ENCODE measurements around the gene DNAH14. TPM values are rescaled to one million over a fixed set of nuclear protein-coding genes. Genes with fewer than 3 reads are reported as not detected.

Gene DNAH14
- polyA plus RNA-seq, 1 donor from 2014 or later, result 24.9 TPM

DNA sequence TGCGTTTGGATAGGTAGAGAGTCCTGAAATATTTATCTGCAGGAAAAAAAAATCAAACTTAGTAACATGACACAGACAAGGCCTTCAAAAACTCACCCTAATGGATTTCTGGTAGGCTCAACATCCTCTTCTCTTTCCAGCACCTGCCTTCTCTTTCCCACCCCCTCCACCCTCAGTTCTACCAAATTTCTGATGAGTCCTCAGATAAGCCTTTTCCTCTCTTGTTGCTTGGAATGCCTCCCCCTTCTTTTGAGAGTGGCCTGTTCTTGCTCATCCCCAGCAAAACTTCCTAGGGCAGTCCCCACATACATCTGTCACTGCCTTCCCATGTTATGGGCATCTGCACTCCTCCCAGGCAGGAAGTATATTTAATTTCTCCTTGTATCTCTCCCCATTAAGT, 506.0 kb downstream of the DNAH14 start:
- no peak overlapping the region for H3K4me2 ChIP-seq (ENCODE audit: low read length)
- no peak overlapping the region for H3K27ac ChIP-seq (ENCODE audit: low read length)
- no peak overlapping the region for H2AFZ ChIP-seq (ENCODE audit: low read depth, low read length)
- H3F3A ChIP-seq (ENCODE audit: insufficient read depth, low read length, poor library complexity, severe bottlenecking), result no peaks in the 10 kb centered on the region
- H3K27me3 ChIP-seq (ENCODE audit: insufficient read depth, low read depth, low read length), result no peaks in the 10 kb centered on the region
- TF ChIP-seq POLR2AphosphoS5 (IDR thresholded peaks at IDR 0.05), result no peak
- TF ChIP-seq TAF1 (IDR thresholded peaks at IDR 0.05; ENCODE audit: low read depth), result no peak
- no peak for TF ChIP-seq EP300 (conservative IDR thresholded peaks at IDR 0.05; ENCODE audit: poor library complexity, severe bottlenecking)
- no peak for TF ChIP-seq SMC3 (conservative IDR thresholded peaks at IDR 0.05; ENCODE audit: poor library complexity)
- no peak for TF ChIP-seq CTCF (IDR thresholded peaks at IDR 0.05; ENCODE audit: poor library complexity, severe bottlenecking)
- TF ChIP-seq MXI1 (conservative IDR thresholded peaks at IDR 0.05; ENCODE audit: poor library complexity, severe bottlenecking), result no peak
- TF ChIP-seq RAD21 (conservative IDR thresholded peaks at IDR 0.05), result no peak
- TF ChIP-seq REST (IDR thresholded peaks at IDR 0.05; ENCODE audit: borderline replicate concordance), result no peak
- TF ChIP-seq EZH2 (IDR thresholded peaks at IDR 0.05; ENCODE audit: borderline replicate concordance, insufficient read depth, low read length, poor library complexity, severe bottlenecking), result no peak
- H3K79me2 ChIP-seq (replicated peaks; ENCODE audit: insufficient read depth, low read length), result no peaks in the 10 kb centered on the region
- H4K20me1 ChIP-seq (ENCODE audit: insufficient read depth), result no peaks in the 10 kb centered on the region
- no peaks in the 10 kb centered on the region for H3K36me3 ChIP-seq (ENCODE audit: insufficient read depth, low read length)
- no peak overlapping the region for H3K4me3 ChIP-seq (ENCODE audit: low read length)
- no peaks in the 10 kb centered on the region for H3K9me2 ChIP-seq (ENCODE audit: insufficient read depth, low read length)
- H3K9me3 ChIP-seq (ENCODE audit: low read length), result no peaks in the 10 kb centered on the region
- H3K9ac ChIP-seq (ENCODE audit: low read length), result no peak overlapping the region

DNA sequence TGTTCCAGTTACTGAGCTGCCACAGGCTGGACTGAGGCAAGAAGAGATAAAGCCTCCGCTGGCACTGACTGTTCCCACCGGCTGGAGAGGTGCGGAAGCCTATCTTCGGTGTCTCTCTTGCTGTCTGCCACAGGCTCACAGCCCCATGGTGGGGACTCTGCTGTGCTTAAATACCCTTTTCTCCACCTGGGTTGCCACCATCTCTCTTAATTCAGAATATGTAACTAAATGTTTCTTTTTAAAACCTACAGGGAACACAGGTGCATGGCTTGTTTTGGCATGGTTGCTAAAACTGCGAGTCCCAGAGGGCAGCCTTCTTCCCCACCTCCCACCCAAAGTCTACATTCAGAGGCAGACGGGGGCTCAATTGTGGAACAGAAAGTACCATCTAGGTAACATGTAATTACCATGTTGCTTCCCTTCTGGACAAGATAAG, 506.5 kb downstream of the DNAH14 start:
- Histone ChIP-seq H3K4me3 (ENCODE audit: low read length) (no peak overlapping the region), H3K9ac (ENCODE audit: low read length) (no peak overlapping the region), H4K20me1 (ENCODE audit: insufficient read depth) (no peaks in the 10 kb centered on the region), H3K9me3 (ENCODE audit: low read length) (no peaks in the 10 kb centered on the region), H3K36me3 (ENCODE audit: insufficient read depth, low read length) (no peaks in the 10 kb centered on the region), H3K4me2 (ENCODE audit: low read length) (no peak overlapping the region), H3K27ac (ENCODE audit: low read length) (no peak overlapping the region), H3K9me2 (ENCODE audit: insufficient read depth, low read length) (no peaks in the 10 kb centered on the region), H3K27me3 (ENCODE audit: insufficient read depth, low read depth, low read length) (no peaks in the 10 kb centered on the region), H3K79me2 (replicated peaks; ENCODE audit: insufficient read depth, low read length) (no peaks in the 10 kb centered on the region), H3F3A (ENCODE audit: insufficient read depth, low read length, poor library complexity, severe bottlenecking) (no peaks in the 10 kb centered on the region), H2AFZ (ENCODE audit: low read depth, low read length) (no peak overlapping the region)
- TF ChIP-seq RAD21 (conservative IDR thresholded peaks at IDR 0.05) (no peak), POLR2AphosphoS5 (IDR thresholded peaks at IDR 0.05) (no peak), EP300 (conservative IDR thresholded peaks at IDR 0.05; ENCODE audit: poor library complexity, severe bottlenecking) (no peak), SMC3 (conservative IDR thresholded peaks at IDR 0.05; ENCODE audit: poor library complexity) (no peak), EZH2 (IDR thresholded peaks at IDR 0.05; ENCODE audit: borderline replicate concordance, insufficient read depth, low read length, poor library complexity, severe bottlenecking) (no peak), TAF1 (IDR thresholded peaks at IDR 0.05; ENCODE audit: low read depth) (no peak), CTCF (IDR thresholded peaks at IDR 0.05; ENCODE audit: poor library complexity, severe bottlenecking) (no peak), MXI1 (conservative IDR thresholded peaks at IDR 0.05; ENCODE audit: poor library complexity, severe bottlenecking) (no peak), REST (IDR thresholded peaks at IDR 0.05; ENCODE audit: borderline replicate concordance) (no peak)
